ENCODE results near the gene WWOX. TPM values are rescaled to one million over a fixed set of nuclear protein-coding genes. Genes with fewer than 3 reads are reported as not detected.
A peak's percentile ranks its signal among the peaks of the same experiment; 100 is the strongest.

Gene WWOX
- total RNA-seq, 1 donor, result 24.2 TPM

- no peak overlapping the region for H3K4me3 ChIP-seq (ENCODE audit: low read depth, low read length)
- TF ChIP-seq CTCF (IDR thresholded peaks at IDR 0.05; ENCODE audit: insufficient read depth, low read length), result no peak
- no peak for DNase-seq (ENCODE audit: low read depth)
Measured at GRCh38 chr16:78566397-78567073, 467.1 kb downstream of the WWOX start.

GRCh38 chr16:78570399-78571141 is 471.1 kb downstream of the WWOX start:
- no peak for TF ChIP-seq CTCF (IDR thresholded peaks at IDR 0.05; ENCODE audit: insufficient read depth, low read length)
- DNase-seq (ENCODE audit: low read depth), result no peak
- no peak overlapping the region for H3K4me3 ChIP-seq (ENCODE audit: low read depth, low read length)

GRCh38 chr16:78571434-78571833 is 472.0 kb downstream of the WWOX start:
- no peak for DNase-seq (ENCODE audit: low read depth)
- no peak overlapping the region for H3K4me3 ChIP-seq (ENCODE audit: low read depth, low read length)
- no peak for TF ChIP-seq CTCF (IDR thresholded peaks at IDR 0.05; ENCODE audit: insufficient read depth, low read length)

- DNase-seq (ENCODE audit: low read depth), result peak; percentile 2
- no peak overlapping the region for H3K4me3 ChIP-seq (ENCODE audit: low read depth, low read length)
- TF ChIP-seq CTCF (IDR thresholded peaks at IDR 0.05; ENCODE audit: insufficient read depth, low read length), result no peak
Measured at GRCh38 chr16:78571898-78572358, 472.5 kb downstream of the WWOX start.

GRCh38 chr16:78574571-78574970 is 475.1 kb downstream of the WWOX start:
- DNase-seq (ENCODE audit: low read depth), result no peak
- no peak for TF ChIP-seq CTCF (IDR thresholded peaks at IDR 0.05; ENCODE audit: insufficient read depth, low read length)
- no peak overlapping the region for H3K4me3 ChIP-seq (ENCODE audit: low read depth, low read length)

- no peak overlapping the region for H3K4me3 ChIP-seq (ENCODE audit: low read depth, low read length)
- no peak for DNase-seq (ENCODE audit: low read depth)
- TF ChIP-seq CTCF (IDR thresholded peaks at IDR 0.05; ENCODE audit: insufficient read depth, low read length), result no peak
Measured at GRCh38 chr16:78576941-78577340, 477.5 kb downstream of the WWOX start.
